Smooth muscle cell (in vitro differentiated cells): Measurements from ENCODE around the gene OTOR. TPM values are rescaled to one million over a fixed set of nuclear protein-coding genes. Genes with fewer than 3 reads are reported as not detected.

ENCODE experiments used
- DNase-seq: peaks from one replicate; lab custom pipeline; 2025; ENCODE audit not compliant: unreplicated experiment; lab: John Stamatoyannopoulos, UW
- H2AFZ ChIP-seq: fragments of 200-600 bp; sonication (generic); 2 replicates; pipeline ENCODE4 v1.6.0; 2016; ENCODE audit warnings: antibody characterized with exemption, low read depth, mild to moderate bottlenecking
- H3F3A ChIP-seq: fragments of 200-600 bp; sonication (generic); 2 replicates; pipeline ENCODE4 v1.6.0; 2017; ENCODE audit warnings: antibody characterized with exemption, low read depth
- H3K27ac ChIP-seq: fragments of 200-600 bp; sonication (generic); 2 replicates; pipeline ENCODE4 v1.5.1; 2016; ENCODE audit warnings: low read depth, mild to moderate bottlenecking
- H3K27me3 ChIP-seq: fragments of 200-600 bp; sonication (generic); 2 replicates; pipeline ENCODE4 v1.6.1; 2016; ENCODE audit warnings: low read depth, mild to moderate bottlenecking
- H3K36me3 ChIP-seq: fragments of 200-600 bp; sonication (generic); 2 replicates; pipeline ENCODE4 v1.5.1; 2016; ENCODE audit warnings: low read depth
- H3K4me1 ChIP-seq: fragments of 200-600 bp; sonication (generic); 2 replicates; pipeline ENCODE4 v1.5.1; 2016; ENCODE audit warnings: low read depth
- H3K4me2 ChIP-seq: fragments of 200-600 bp; sonication (generic); 2 replicates; pipeline ENCODE4 v1.6.0; 2016; ENCODE audit warnings: mild to moderate bottlenecking
- H3K4me3 ChIP-seq: fragments of 200-600 bp; sonication (generic); 2 replicates; pipeline ENCODE4 v1.5.1; 2016; ENCODE audit warnings: mild to moderate bottlenecking
- H3K79me2 ChIP-seq: fragments of 200-600 bp; sonication (generic); 2 replicates; pipeline ENCODE4 v1.6.0; 2016; ENCODE audit warnings: low read depth, mild to moderate bottlenecking
- H3K9ac ChIP-seq: fragments of 200-600 bp; sonication (generic); 2 replicates; pipeline ENCODE4 v1.6.0; 2016; ENCODE audit warnings: low read depth
- H3K9me3 ChIP-seq: fragments of 200-600 bp; sonication (generic); replicated peaks from 2 replicates; pipeline ENCODE4 v1.5.1; 2016; ENCODE audit warnings: low read depth
- H4K20me1 ChIP-seq: fragments of 200-600 bp; sonication (generic); 2 replicates; pipeline ENCODE4 v1.6.0; 2016; ENCODE audit warnings: low read depth
- CTCF ChIP-seq: fragments of 200-600 bp; sonication (generic); IDR thresholded peaks from 2 replicates; pipeline ENCODE4 v1.5.1; 2017; ENCODE audit warnings: borderline replicate concordance, mild to moderate bottlenecking, antibody characterized with exemption; ENCODE audit not compliant: insufficient read depth, poor library complexity, severe bottlenecking
- WGBS: methylation state at CpG from one replicate; pipeline ENCODE4 v1.1.7; 2016; ENCODE audit warnings: low lambda C conversion rate; 5-methylcytosine and 5-hydroxymethylcytosine counted together
- polyA plus RNA-seq: library from polyadenylated mRNA; unstranded; fragments of >200 nt; fragmentation: Nextera tagmentation; extraction: Ambion mirVana; gene quantifications from 2 replicates; pipeline ENCODE4 v1.2.1, GENCODE V29; 2016
- total RNA-seq: library from RNA; depleted of rRNA; stranded (reverse); fragments of >200 nt; gene quantifications from 2 replicates; pipeline ENCODE4 v1.2.3, GENCODE V29; 2014

Gene OTOR
- total and polyA plus RNA-seq, 2 experiments from 2014 or later, result not detected

- Histone ChIP-seq H3K9me3 (no peaks in the 10 kb centered on the region), H3K4me2 (peak overlapping the region; percentile 74), H3K27me3 (no peaks in the 10 kb centered on the region), H3F3A (no peaks in the 10 kb centered on the region), H3K4me1 (peaks cover 4% of the 10 kb centered on the region), H3K79me2 (no peaks in the 10 kb centered on the region), H3K36me3 (no peaks in the 10 kb centered on the region), H2AFZ (peak overlapping the region; percentile 23), H3K9ac (no peak overlapping the region), H3K4me3 (peak overlapping the region; percentile 19), H3K27ac (peak overlapping the region; percentile 26), H4K20me1 (no peaks in the 10 kb centered on the region)
- WGBS, result 40% methylated on average over 11 of the region's 11 CpGs
- TF ChIP-seq CTCF, result no peak
- no peak for DNase-seq
Measured at GRCh38 chr20:16760431-16761304, 12.5 kb downstream of the OTOR start.

- 6% methylated on average over 3 of the region's 3 CpGs for WGBS
- Histone ChIP-seq H3F3A (no peaks in the 10 kb centered on the region), H4K20me1 (no peaks in the 10 kb centered on the region), H3K27me3 (no peaks in the 10 kb centered on the region), H2AFZ (peak overlapping the region; percentile 23), H3K4me3 (peak overlapping the region; percentile 19), H3K4me1 (peaks cover 4% of the 10 kb centered on the region), H3K9me3 (no peaks in the 10 kb centered on the region), H3K36me3 (no peaks in the 10 kb centered on the region), H3K79me2 (no peaks in the 10 kb centered on the region), H3K4me2 (peak overlapping the region; percentile 74), H3K27ac (no peak overlapping the region), H3K9ac (no peak overlapping the region)
- TF ChIP-seq CTCF, result peak; percentile 80
- DNase-seq, result no peak
Measured at GRCh38 chr20:16761305-16761829, 13.2 kb downstream of the OTOR start.

- H2AFZ ChIP-seq, result no peak overlapping the region
- no peaks in the 10 kb centered on the region for H3K4me1 ChIP-seq
- no peak for DNase-seq
- H4K20me1 ChIP-seq, result no peaks in the 10 kb centered on the region
- H3K79me2 ChIP-seq, result no peaks in the 10 kb centered on the region
- WGBS, result 71% methylated on average over 4 of the region's 4 CpGs
- TF ChIP-seq CTCF, result no peak
- no peaks in the 10 kb centered on the region for H3K27me3 ChIP-seq
- H3K9ac ChIP-seq, result no peak overlapping the region
- H3K27ac ChIP-seq, result no peak overlapping the region
- no peak overlapping the region for H3K4me3 ChIP-seq
- no peaks in the 10 kb centered on the region for H3K9me3 ChIP-seq
- H3K36me3 ChIP-seq, result no peaks in the 10 kb centered on the region
- no peaks in the 10 kb centered on the region for H3F3A ChIP-seq
- H3K4me2 ChIP-seq, result no peak overlapping the region
Measured at GRCh38 chr20:16764560-16764959, 16.4 kb downstream of the OTOR start.
